ENCODE data around the gene SHMT1. TPM values are rescaled to one million over a fixed set of nuclear protein-coding genes. Genes with fewer than 3 reads are reported as not detected.

SHMT1 gene
- polyA plus RNA-seq, 4 donors = 19.2 to 202 (median 75.4) TPM

DNA sequence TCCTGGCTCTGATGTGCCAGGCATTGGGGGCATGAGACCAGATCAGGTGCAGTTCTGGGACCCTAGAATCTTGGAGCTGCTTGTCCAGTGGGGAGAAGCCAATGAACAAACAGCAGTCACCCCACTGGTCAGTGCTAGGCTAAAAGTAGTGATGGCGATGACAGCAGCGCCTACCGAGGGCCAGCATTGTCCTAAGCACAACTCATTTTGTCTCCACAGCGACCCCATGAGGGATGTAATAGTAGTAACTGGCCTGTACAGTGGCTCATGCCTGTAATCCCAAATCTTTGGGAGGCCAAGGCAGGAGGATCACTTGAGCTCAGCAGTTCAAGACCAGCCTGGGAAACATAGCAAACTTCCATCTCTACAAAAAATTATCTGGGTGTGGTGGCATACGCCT is 42.0 kb downstream of the SHMT1 start:
- 72 to 88% (median 87%) methylated on average over 5 of the region's 5 CpGs for WGBS, 3 donors
- DNase-seq = no peak
- H3K36me3 ChIP-seq (ENCODE audit: control insufficient read depth in 3 of 3, insufficient read depth in 2 of 3, low read depth in 1 of 3, low read length in 3 of 3) = peaks cover 0 to 86% (median 19%) of the 10 kb centered on the region in 3 donors
- peaks cover 8 to 24% (median 23%) of the 10 kb centered on the region in 3 donors for H3K4me1 ChIP-seq (ENCODE audit: control insufficient read depth in 3 of 3, insufficient read depth in 2 of 3, low read depth in 1 of 3, low read length in 2 of 3)
- peaks cover 0 to 23% of the 10 kb centered on the region in 2 donors for H3K9me3 ChIP-seq (ENCODE audit: control insufficient read depth in 2 of 2, insufficient read depth in 1 of 2, low read depth in 1 of 2, low read length in 1 of 2)
- no peaks in the 10 kb centered on the region for H3K27me3 ChIP-seq (ENCODE audit: control insufficient read depth in 3 of 3, insufficient read depth in 3 of 3, low read length in 3 of 3)
- H3K4me3 ChIP-seq (ENCODE audit: low read depth in 1 of 3, low read length in 3 of 3) = no peak overlapping the region
- no peak overlapping the region for H3K27ac ChIP-seq (ENCODE audit: low read depth in 1 of 3, low read length in 2 of 3)
- FAIRE-seq = no peak

DNA sequence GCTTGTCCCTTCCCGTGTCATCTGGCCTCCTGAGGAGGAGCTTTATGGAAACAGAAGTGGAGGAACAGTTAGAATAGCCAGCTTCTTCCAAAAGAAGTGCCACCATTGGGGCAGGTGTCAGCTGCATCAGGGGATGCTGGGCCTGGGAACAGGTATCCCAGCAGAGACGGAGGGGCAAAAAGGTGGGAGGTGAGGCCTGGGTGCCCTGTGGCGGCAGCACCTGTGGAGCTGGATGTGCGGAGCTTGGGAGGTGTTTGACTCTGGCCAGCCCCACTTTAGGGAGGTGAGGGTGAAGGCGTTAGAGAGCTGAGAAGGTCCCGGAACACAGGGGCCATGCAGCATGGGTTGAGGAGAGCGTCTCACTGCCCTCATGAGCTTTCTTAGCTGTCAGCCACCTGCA is 43.0 kb downstream of the SHMT1 start:
- Histone ChIP-seq H3K9me3 (ENCODE audit: control insufficient read depth in 2 of 2, insufficient read depth in 1 of 2, low read depth in 1 of 2, low read length in 1 of 2) (peaks cover 0 to 31% of the 10 kb centered on the region in 2 donors), H3K4me3 (ENCODE audit: low read depth in 1 of 3, low read length in 3 of 3) (no peak overlapping the region), H3K36me3 (ENCODE audit: control insufficient read depth in 3 of 3, insufficient read depth in 2 of 3, low read depth in 1 of 3, low read length in 3 of 3) (peaks cover 0 to 82% (median 19%) of the 10 kb centered on the region in 3 donors), H3K27me3 (ENCODE audit: control insufficient read depth in 3 of 3, insufficient read depth in 3 of 3, low read length in 3 of 3) (no peaks in the 10 kb centered on the region), H3K27ac (ENCODE audit: low read depth in 1 of 3, low read length in 2 of 3) (no peak overlapping the region), H3K4me1 (ENCODE audit: control insufficient read depth in 3 of 3, insufficient read depth in 2 of 3, low read depth in 1 of 3, low read length in 2 of 3) (peaks cover 8 to 31% (median 30%) of the 10 kb centered on the region in 3 donors)
- DNase-seq = no peak
- WGBS, 3 donors = 87 to 93% (median 87%) methylated on average over 7 of the region's 7 CpGs
- no peak for FAIRE-seq

DNA sequence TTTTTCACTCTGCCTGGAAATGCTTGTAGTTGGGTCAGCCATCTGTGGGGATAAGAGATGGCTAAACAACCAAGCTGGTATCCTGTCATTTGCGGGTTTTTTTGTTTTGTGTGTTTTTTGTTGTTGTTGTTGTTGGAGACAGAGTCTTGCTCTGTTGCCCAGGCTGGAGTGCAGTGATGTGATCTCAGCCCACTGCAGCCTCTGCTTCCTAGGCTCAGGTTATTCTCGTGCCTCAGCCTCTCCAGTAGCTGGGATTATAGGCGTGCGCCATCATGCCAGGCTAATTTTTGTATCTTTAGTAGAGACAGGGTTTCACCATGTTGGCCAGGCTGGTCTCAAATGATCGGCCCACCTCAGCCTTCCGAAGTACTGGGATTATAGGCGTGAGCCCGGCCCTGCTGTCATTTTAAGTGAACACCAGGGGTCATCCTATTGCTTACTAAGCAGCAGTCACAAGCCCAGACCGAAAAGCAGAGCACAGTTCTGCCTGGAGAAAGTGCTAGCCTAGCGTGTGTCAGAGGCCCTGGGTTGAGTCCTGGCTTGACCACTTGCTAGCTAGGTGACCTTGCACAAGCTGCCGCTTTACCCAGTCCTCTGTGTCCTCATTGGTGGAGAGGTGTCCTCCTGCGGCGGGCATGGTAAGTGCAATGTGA is 43.6 kb downstream of the SHMT1 start:
- H3K27ac ChIP-seq (ENCODE audit: low read depth in 1 of 3, low read length in 2 of 3) = no peak overlapping the region
- H3K4me1 ChIP-seq (ENCODE audit: control insufficient read depth in 3 of 3, insufficient read depth in 2 of 3, low read depth in 1 of 3, low read length in 2 of 3) = peaks cover 8 to 31% (median 30%) of the 10 kb centered on the region in 3 donors
- peaks cover 0 to 28% of the 10 kb centered on the region in 2 donors for H3K9me3 ChIP-seq (ENCODE audit: control insufficient read depth in 2 of 2, insufficient read depth in 1 of 2, low read depth in 1 of 2, low read length in 1 of 2)
- 58 to 64% (median 64%) methylated on average over 13 of the region's 13 CpGs for WGBS, 3 donors
- H3K4me3 ChIP-seq (ENCODE audit: low read depth in 1 of 3, low read length in 3 of 3) = no peak overlapping the region
- peaks cover 0 to 77% (median 15%) of the 10 kb centered on the region in 3 donors for H3K36me3 ChIP-seq (ENCODE audit: control insufficient read depth in 3 of 3, insufficient read depth in 2 of 3, low read depth in 1 of 3, low read length in 3 of 3)
- FAIRE-seq = no peak
- no peaks in the 10 kb centered on the region for H3K27me3 ChIP-seq (ENCODE audit: control insufficient read depth in 3 of 3, insufficient read depth in 3 of 3, low read length in 3 of 3)
- DNase-seq = peak; percentile 31 to 56

DNA sequence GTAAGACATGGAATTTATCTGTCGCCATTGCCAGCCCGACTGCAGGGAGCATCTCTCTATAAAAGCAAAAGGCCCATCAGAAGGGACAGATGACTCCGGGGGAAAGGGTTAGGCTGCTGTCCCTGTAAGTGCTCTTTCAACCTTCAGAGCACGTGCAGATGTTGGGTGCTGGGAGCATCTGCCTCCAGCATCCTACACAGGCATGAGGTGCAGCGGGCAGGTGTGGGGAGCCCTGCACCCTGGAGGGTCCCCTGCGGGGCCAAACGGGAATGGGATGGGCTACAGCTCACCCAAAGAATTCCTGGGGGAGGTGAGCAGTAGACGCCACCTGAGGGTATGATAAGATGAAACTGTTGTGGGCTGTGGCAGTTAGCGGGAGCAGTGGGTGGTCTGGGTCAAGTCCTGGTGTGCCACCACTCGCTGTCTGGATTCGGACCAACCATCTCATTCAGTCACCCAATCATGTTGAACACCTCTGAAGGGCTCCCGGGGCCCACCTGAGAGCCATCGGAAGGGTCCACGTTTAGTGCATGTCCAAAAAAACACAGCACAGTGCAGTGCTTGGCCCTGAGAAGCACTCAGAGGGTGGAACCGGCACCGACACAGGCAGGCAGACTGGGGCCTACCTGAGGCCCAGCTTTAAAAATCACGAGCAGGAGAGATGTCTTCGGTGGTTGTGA is 44.4 kb downstream of the SHMT1 start:
- Histone ChIP-seq H3K4me1 (ENCODE audit: control insufficient read depth in 3 of 3, insufficient read depth in 2 of 3, low read depth in 1 of 3, low read length in 2 of 3) (peaks cover 8 to 32% (median 30%) of the 10 kb centered on the region in 3 donors), H3K4me3 (ENCODE audit: low read depth in 1 of 3, low read length in 3 of 3) (no peak overlapping the region), H3K9me3 (ENCODE audit: control insufficient read depth in 2 of 2, insufficient read depth in 1 of 2, low read depth in 1 of 2, low read length in 1 of 2) (peaks cover 0 to 28% of the 10 kb centered on the region in 2 donors), H3K27ac (ENCODE audit: low read depth in 1 of 3, low read length in 2 of 3) (no peak overlapping the region), H3K36me3 (ENCODE audit: control insufficient read depth in 3 of 3, insufficient read depth in 2 of 3, low read depth in 1 of 3, low read length in 3 of 3) (peaks cover 0 to 69% (median 11%) of the 10 kb centered on the region in 3 donors), H3K27me3 (ENCODE audit: control insufficient read depth in 3 of 3, insufficient read depth in 3 of 3, low read length in 3 of 3) (no peaks in the 10 kb centered on the region)
- 65 to 82% (median 77%) methylated on average over 18 of the region's 18 CpGs for WGBS, 3 donors
- DNase-seq = no peak
- FAIRE-seq = no peak

DNA sequence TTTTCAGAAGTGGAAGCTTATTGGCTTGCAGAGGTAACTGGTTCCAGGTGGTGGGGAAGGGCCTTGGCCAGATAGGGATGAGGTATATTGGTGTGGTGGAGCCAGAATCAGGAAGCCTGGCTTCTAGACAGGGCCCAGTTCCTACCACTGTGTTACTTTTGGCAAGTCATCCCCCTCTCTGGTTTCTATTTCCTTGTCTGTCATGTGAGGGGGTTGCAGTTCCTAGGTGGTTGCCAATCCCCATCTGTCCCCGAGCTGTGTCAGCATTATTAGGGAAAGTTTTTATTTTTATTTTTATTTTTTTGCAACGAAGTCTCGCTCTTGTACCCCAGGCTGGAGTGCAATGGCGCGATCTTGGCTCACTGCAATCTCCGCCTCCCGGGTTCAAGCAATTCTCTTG is 45.2 kb downstream of the SHMT1 start:
- peaks cover 0 to 28% of the 10 kb centered on the region in 2 donors for H3K9me3 ChIP-seq (ENCODE audit: control insufficient read depth in 2 of 2, insufficient read depth in 1 of 2, low read depth in 1 of 2, low read length in 1 of 2)
- 87 to 93% (median 92%) methylated on average over 7 of the region's 7 CpGs for WGBS, 3 donors
- FAIRE-seq = no peak
- DNase-seq = no peak
- H3K27ac ChIP-seq (ENCODE audit: low read depth in 1 of 3, low read length in 2 of 3) = no peak overlapping the region
- no peaks in the 10 kb centered on the region for H3K27me3 ChIP-seq (ENCODE audit: control insufficient read depth in 3 of 3, insufficient read depth in 3 of 3, low read length in 3 of 3)
- H3K4me3 ChIP-seq (ENCODE audit: low read depth in 1 of 3, low read length in 3 of 3) = no peak overlapping the region
- peaks cover 8 to 40% (median 37%) of the 10 kb centered on the region in 3 donors for H3K4me1 ChIP-seq (ENCODE audit: control insufficient read depth in 3 of 3, insufficient read depth in 2 of 3, low read depth in 1 of 3, low read length in 2 of 3)
- H3K36me3 ChIP-seq (ENCODE audit: control insufficient read depth in 3 of 3, insufficient read depth in 2 of 3, low read depth in 1 of 3, low read length in 3 of 3) = peaks cover 0 to 61% (median 6%) of the 10 kb centered on the region in 3 donors

DNA sequence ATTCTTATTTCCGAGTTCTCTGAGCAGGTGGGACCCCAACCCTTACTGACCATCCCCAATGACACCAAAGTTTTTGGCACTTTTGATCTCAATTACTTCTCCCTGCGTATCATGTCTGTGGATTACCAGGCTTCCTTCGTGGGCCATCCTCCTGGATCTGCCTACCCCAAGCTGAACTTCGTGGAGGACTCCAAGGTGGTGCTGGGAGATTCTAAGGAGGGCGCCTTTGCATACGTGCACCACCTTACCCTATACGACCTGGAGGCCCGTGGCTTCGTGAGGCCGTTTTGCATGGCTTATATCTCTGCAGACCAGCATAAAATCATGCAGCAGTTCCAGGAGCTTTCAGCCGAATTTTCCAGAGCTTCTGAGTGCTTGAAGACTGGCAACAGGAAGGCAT is 47.4 kb downstream of the SHMT1 start:
- FAIRE-seq = no peak
- peaks cover 0 to 28% of the 10 kb centered on the region in 2 donors for H3K9me3 ChIP-seq (ENCODE audit: control insufficient read depth in 2 of 2, insufficient read depth in 1 of 2, low read depth in 1 of 2, low read length in 1 of 2)

DNA sequence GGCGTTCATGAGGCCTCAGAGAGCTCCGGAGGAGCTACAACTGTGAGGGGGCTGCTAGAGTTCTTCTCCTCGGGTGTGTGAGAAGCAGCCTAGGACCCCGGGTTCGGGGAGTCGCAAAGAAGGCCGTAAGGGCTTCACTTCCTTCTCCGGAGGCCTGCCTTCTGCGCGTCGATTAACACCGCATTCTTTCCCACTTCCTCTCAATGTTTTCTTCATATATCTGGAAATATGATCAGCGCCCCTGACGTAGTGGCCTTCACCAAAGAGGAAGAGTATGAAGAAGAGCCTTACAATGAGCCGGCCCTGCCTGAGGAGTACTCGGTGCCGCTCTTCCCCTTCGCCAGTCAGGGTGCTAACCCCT is 47.8 kb downstream of the SHMT1 start:
- 5 to 9% (median 9%) methylated on average over 18 of the region's 18 CpGs for WGBS, 3 donors
- H3K27ac ChIP-seq (ENCODE audit: low read depth in 1 of 3, low read length in 2 of 3) = peak overlapping the region; percentile 28 to 98 (median 91)
- peaks cover 0 to 28% of the 10 kb centered on the region in 2 donors for H3K9me3 ChIP-seq (ENCODE audit: control insufficient read depth in 2 of 2, insufficient read depth in 1 of 2, low read depth in 1 of 2, low read length in 1 of 2)
- no peak for DNase-seq
- peaks cover 8 to 40% (median 39%) of the 10 kb centered on the region in 3 donors for H3K4me1 ChIP-seq (ENCODE audit: control insufficient read depth in 3 of 3, insufficient read depth in 2 of 3, low read depth in 1 of 3, low read length in 2 of 3)
- no peaks in the 10 kb centered on the region for H3K27me3 ChIP-seq (ENCODE audit: control insufficient read depth in 3 of 3, insufficient read depth in 3 of 3, low read length in 3 of 3)
- no peak for FAIRE-seq
- peak overlapping the region; percentile 68 to 91 (median 91) for H3K4me3 ChIP-seq (ENCODE audit: low read depth in 1 of 3, low read length in 3 of 3)
- peaks cover 0 to 56% (median 0%) of the 10 kb centered on the region in 3 donors for H3K36me3 ChIP-seq (ENCODE audit: control insufficient read depth in 3 of 3, insufficient read depth in 2 of 3, low read depth in 1 of 3, low read length in 3 of 3)

More for the DNA sequence above, 47.4 kb downstream of the SHMT1 start:
- WGBS, 3 donors = 67 to 74% (median 69%) methylated on average over 11 of the region's 11 CpGs
- Histone ChIP-seq H3K27ac (ENCODE audit: low read depth in 1 of 3, low read length in 2 of 3) (peak overlapping the region in 2 of 3 donors; percentile 91 to 98), H3K36me3 (ENCODE audit: control insufficient read depth in 3 of 3, insufficient read depth in 2 of 3, low read depth in 1 of 3, low read length in 3 of 3) (peaks cover 0 to 59% (median 0%) of the 10 kb centered on the region in 3 donors), H3K4me1 (ENCODE audit: control insufficient read depth in 3 of 3, insufficient read depth in 2 of 3, low read depth in 1 of 3, low read length in 2 of 3) (peaks cover 8 to 42% (median 40%) of the 10 kb centered on the region in 3 donors), H3K27me3 (ENCODE audit: control insufficient read depth in 3 of 3, insufficient read depth in 3 of 3, low read length in 3 of 3) (no peaks in the 10 kb centered on the region), H3K4me3 (ENCODE audit: low read depth in 1 of 3, low read length in 3 of 3) (peak overlapping the region; percentile 68 to 91 (median 91))
- DNase-seq = no peak

DNA sequence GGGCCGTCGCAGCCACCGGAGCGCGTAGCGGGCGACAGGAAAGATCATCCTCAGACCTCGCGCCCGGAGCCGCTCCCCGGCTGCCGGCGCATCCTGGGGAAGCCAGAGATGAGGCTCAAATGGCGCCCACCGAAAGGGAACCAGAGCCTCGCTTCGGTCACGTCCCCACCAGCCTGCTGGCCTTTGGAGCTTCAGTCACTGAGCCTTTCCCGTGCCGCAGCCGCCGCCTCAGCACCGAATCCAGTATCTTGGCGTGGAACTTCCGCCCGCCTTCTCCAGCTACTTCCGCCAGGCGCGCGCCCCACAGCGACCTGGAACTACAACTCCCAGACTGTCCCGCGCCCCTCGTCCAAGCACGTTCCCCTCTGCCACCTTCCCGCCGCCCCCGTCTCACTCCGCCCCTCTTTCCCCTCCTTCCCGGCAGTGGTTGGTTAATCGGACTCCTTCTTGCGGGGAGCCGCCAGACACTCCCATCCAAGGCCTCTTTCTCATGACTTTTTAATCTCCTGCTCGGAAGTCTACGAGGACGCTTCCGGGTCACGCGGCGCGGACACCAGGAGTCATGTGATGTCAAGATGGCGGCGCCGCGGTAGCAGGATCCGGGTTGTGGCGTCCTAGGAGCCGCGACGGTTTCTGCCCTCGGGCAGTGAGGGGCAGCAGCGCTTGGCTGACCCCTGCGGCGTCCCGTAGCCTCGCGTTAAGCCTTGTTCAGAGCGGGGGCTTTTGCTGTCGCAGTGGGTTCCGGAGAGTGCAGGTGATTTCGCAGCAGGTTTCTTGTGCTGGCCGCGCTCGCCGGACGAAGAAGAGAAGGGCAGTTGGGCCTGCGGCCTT is 48.4 kb downstream of the SHMT1 start, which contains the start of the genes SMCR8 and TOP3A:
Gene SMCR8 (plus strand): TSS at position 563 of the 831 bp plus-strand sequence. CDS start 497 bp downstream, outside the sequence.
Gene TOP3A (minus strand): TSS at position 264 of the 831 bp plus-strand sequence. CDS start 216 bp downstream, at position 48.
- Histone ChIP-seq H3K4me3 (ENCODE audit: low read depth in 1 of 3, low read length in 3 of 3) (peak within 1 kb of the TSS; percentile 68 to 91 (median 91)), H3K36me3 (ENCODE audit: control insufficient read depth in 3 of 3, insufficient read depth in 2 of 3, low read depth in 1 of 3, low read length in 3 of 3) (peaks cover 0 to 55% (median 0%) of the 10 kb centered on the region in 3 donors), H3K9me3 (ENCODE audit: control insufficient read depth in 2 of 2, insufficient read depth in 1 of 2, low read depth in 1 of 2, low read length in 1 of 2) (peaks cover 0 to 28% of the 10 kb centered on the region in 2 donors), H3K4me1 (ENCODE audit: control insufficient read depth in 3 of 3, insufficient read depth in 2 of 3, low read depth in 1 of 3, low read length in 2 of 3) (peaks cover 8 to 40% (median 34%) of the 10 kb centered on the region in 3 donors), H3K27ac (ENCODE audit: low read depth in 1 of 3, low read length in 2 of 3) (peak within 1 kb of the TSS; percentile 57 to 98 (median 91)), H3K27me3 (ENCODE audit: control insufficient read depth in 3 of 3, insufficient read depth in 3 of 3, low read length in 3 of 3) (no peaks in the 10 kb centered on the region)
- FAIRE-seq = no peak
- 0 to 1% (median 0%) methylated on average over 72 to 78 of the region's 78 CpGs for WGBS, 3 donors
- DNase-seq = peak; percentile 98
